GM21786 (cell line): ENCODE measurements around the gene SHPK.

ENCODE experiments used
- ATAC-seq: cut with Tn5 transposase; IDR thresholded peaks from one replicate; pipeline ENCODE4 v1.9.1; 2021; ENCODE audit not compliant: unreplicated experiment

The SHPK gene

GRCh38 chr17:3663102-3664011 lies 27.3 kb upstream of the SHPK start:
- no peak for ATAC-seq

- ATAC-seq, result no peak
Measured at GRCh38 chr17:3660311-3660891, 24.4 kb upstream of the SHPK start.

- ATAC-seq, result no peak
Measured at GRCh38 chr17:3659541-3660111, 23.6 kb upstream of the SHPK start.

DNA sequence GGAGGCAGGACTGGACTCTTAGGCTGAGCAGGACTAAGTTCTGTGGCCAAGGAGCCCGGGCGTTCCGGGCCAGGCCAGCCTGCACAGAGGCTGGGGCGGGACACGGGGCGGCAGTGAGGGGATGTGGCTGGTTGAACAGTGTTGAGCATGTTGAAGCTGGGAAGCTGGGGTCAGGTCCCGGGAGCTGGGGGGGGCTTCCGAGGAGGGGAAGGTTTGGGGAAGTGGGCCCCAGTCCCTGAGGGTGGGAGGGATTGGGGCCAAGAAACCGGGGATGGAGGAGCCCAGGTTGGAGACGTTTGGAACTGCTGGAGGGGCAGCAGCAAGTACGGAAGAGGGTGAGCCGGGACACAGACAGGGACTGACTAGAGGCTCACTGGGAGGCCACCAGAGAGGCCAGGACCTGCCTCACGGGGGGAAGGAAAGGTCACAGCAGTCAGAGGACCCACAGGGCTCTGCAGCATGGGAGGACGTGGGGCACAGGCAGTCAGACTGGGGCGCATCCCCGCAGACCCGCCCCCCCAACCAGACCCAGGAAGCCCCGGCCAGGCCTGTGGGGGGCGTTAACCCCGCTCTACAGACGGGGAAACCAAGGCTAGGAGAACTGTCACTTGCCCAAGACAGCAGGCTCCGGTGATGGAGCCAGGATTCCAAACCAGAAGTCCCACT lies 22.9 kb upstream of the SHPK start:
- ATAC-seq, result no peak

DNA sequence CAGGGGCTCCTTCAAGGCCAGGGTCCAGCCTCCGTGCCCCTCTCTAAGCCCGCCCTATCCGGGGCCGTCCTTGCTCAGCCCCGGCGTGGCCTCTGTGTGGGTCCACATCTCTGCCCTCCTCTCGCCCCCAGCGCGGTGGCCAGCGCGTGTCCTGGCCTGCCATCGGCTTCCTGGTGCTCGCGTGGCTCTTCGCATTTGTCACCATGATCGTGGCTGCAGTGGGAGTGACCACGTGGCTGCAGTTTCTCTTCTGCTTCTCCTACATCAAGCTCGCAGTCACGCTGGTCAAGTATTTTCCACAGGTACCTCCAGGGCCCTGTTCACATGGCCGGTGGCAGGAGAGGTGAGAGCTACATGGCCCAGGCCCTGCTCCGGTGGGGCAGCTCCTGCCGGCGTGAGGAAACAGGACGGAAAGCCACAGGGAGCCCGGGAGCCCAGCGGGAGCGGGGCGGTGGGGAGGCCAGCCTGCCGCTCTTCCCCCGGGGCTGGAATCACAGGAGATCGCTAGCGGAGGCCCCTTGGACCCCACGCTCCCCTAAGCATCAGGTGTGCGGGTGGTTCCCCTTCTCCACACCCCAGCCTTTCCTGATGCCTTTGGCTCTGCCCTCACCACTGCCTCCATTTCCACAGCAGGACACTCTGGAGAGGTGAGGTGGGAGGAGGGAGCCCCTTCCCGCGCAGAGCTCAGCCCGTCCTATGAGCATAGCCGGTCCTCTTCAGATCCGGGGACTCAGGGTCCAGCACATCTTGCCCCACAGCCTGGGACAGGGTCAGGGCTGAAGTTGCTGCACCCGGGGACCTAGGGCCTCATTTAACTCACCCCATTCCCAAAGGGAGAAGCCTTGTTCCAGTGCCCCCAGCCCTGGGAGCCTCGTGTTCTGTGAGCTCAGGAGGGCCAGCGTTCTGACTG lies 22.1 kb upstream of the SHPK start:
- ATAC-seq, result no peak

DNA sequence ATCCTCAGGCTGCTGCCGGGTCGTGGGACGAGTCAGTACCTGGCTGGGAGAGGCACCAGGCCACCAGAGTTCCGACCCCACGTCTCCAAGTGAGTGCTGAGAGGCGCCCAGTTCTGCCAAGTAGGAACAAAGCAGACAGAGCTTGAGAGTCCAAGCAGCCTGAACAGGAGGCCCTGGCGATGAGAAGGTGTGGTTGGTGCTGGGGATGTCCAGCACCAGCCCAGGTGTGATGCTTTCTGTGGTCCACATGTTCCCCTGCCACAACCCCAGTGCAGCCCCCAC lies 21.5 kb upstream of the SHPK start:
- no peak for ATAC-seq

DNA sequence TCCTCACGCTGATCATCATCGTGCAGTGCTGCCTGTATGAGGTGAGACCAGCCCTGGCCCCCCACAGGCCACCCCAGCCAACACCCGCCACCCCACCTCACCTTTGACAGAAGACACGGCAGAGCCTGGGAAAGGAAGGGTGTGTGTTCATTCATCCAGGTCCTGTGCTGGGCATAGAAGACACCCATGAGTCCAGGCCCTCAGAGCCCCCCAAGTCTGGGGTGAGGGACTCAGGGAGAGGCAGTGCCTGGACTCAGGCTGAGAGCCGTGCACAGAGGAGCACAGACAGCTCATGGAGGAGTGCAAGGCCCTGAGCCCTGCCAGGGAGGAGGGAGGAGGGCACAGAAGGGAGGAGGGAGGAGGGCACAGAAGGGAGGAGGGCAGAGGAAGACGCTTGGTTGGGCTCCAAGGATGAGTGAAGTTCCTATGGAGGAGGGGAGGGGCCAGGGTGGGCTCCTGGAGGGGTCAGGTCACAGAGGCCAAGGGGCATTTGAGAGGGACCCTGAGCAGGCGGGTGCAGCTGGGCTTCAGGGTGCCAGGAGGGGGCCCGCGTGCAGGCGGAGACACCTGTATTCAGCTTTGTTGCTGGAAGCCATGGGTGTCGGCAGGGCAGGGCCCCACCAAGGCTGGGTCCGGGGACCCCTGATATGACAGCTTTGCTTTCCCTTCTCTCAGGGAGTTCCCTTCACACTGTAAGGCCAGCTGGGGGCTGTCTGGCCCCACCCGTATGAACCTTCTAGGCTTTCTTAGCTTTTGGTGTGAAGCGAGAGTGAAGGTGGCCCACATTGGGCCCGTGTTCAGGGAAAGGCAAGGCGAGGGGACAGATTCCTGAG lies 20.9 kb upstream of the SHPK start:
- ATAC-seq, result no peak

GRCh38 chr17:3656353-3656752 lies 20.3 kb upstream of the SHPK start:
- ATAC-seq, result no peak

- no peak for ATAC-seq
Measured at GRCh38 chr17:3655766-3656165, 19.7 kb upstream of the SHPK start.

GRCh38 chr17:3647769-3648555 lies 11.9 kb upstream of the SHPK start:
- ATAC-seq, result no peak

GRCh38 chr17:3647251-3647650 lies 11.2 kb upstream of the SHPK start:
- no peak for ATAC-seq

- ATAC-seq, result no peak
Measured at GRCh38 chr17:3645310-3645709, 9.3 kb upstream of the SHPK start.

GRCh38 chr17:3643889-3644349 lies 7.9 kb upstream of the SHPK start:
- no peak for ATAC-seq

- ATAC-seq, result no peak
Measured at GRCh38 chr17:3641717-3642486, 5.9 kb upstream of the SHPK start.

DNA sequence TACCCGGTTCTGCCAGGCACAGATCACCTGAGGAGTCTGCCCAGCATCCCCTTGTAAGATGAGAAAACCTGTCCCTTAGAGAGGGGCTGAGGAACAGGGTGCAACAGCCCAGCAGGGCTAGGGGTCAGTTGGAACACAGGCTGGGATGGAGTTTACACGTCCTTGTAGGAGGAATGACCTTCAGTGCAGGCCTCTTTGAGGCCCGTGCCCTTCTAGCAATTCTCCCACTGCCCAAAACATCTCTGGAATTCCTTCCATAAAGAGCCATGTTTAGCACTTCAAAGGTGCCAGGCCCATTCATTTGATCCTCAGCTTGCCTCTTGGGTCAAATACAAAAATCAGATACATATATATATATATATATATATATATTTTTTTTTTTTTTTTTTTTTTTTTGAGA lies 5.0 kb upstream of the SHPK start:
- ATAC-seq, result no peak

DNA sequence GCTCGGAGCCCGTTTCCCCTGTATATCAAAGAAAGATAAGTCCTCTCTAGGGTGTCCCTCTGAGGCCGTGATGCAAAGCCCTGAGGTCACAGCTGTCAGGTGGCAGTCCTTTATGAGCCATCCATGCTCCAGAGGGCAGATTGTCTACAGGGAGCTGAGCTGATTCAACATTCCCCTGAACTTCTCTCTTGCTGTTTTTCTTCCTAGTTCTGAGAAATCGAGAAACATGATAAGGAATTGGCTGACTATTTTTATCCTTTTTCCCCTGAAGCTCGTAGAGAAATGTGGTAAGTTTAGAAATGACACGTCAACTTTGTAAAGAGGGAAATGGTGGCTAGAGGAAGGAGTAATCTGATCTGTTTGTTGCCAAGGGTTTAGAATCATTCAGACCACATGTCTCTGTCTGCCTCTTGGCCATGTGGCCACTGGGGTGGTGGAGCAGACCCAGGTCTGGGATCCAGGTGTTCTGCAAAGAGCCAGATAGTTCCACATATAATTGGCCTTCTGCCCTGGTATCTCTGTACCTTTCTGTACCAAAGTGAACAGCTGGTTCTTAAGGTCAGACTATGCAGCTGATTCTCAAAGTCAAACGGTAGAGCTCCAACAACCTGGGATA lies 4.0 kb upstream of the SHPK start:
- no peak for ATAC-seq

GRCh38 chr17:3636908-3637373 lies 891 bp upstream of the SHPK start:
- ATAC-seq, result no peak
